ENCODE measurements around the gene PIF1. TPM values are rescaled to one million over a fixed set of nuclear protein-coding genes. Genes with fewer than 3 reads are reported as not detected.

Gene PIF1
- total RNA-seq, 2 donors from 2014 or later = 1.1 to 9.0 TPM

- ATAC-seq (ENCODE audit: insufficient number of reproducible peaks, low FRiP score, low read depth) (no peak), DNase-seq (ENCODE audit: low spot score) (no peak)
- no peak overlapping the region for H3K4me3 ChIP-seq
- no peaks in the 10 kb centered on the region for H3K9me3 ChIP-seq
- no peak for TF ChIP-seq CTCF (IDR thresholded peaks at IDR 0.05)
- H3K27ac ChIP-seq = no peak overlapping the region
- H3K4me1 ChIP-seq (ENCODE audit: control insufficient read depth in 1 of 2, low read depth in 2 of 2) = no peaks in the 10 kb centered on the region
- no peaks in the 10 kb centered on the region for H3K27me3 ChIP-seq (replicated peaks; ENCODE audit: insufficient read depth)
- H3K36me3 ChIP-seq = no peaks in the 10 kb centered on the region
Measured at GRCh38 chr15:64792282-64792681, 33.2 kb downstream of the PIF1 start.

- Histone ChIP-seq H3K27me3 (replicated peaks; ENCODE audit: insufficient read depth) (no peaks in the 10 kb centered on the region), H3K27ac (no peak overlapping the region), H3K4me3 (no peak overlapping the region), H3K4me1 (ENCODE audit: control insufficient read depth in 1 of 2, low read depth in 2 of 2) (no peaks in the 10 kb centered on the region), H3K9me3 (no peaks in the 10 kb centered on the region), H3K36me3 (no peaks in the 10 kb centered on the region)
- ATAC-seq (ENCODE audit: insufficient number of reproducible peaks, low FRiP score, low read depth) = no peak
- no peak for DNase-seq (ENCODE audit: low spot score)
- no peak for TF ChIP-seq CTCF (IDR thresholded peaks at IDR 0.05)
Measured at GRCh38 chr15:64791401-64791800, 34.0 kb downstream of the PIF1 start.

- H3K27me3 ChIP-seq (replicated peaks; ENCODE audit: insufficient read depth) = no peaks in the 10 kb centered on the region
- DNase-seq (ENCODE audit: low spot score) = no peak
- ATAC-seq (ENCODE audit: insufficient number of reproducible peaks, low FRiP score, low read depth) = no peak
- no peaks in the 10 kb centered on the region for H3K36me3 ChIP-seq
- TF ChIP-seq CTCF (IDR thresholded peaks at IDR 0.05) = no peak
- no peaks in the 10 kb centered on the region for H3K9me3 ChIP-seq
- no peak overlapping the region for H3K27ac ChIP-seq
- H3K4me3 ChIP-seq = no peak overlapping the region
- H3K4me1 ChIP-seq (ENCODE audit: control insufficient read depth in 1 of 2, low read depth in 2 of 2) = no peaks in the 10 kb centered on the region
Measured at GRCh38 chr15:64783796-64784195, 41.7 kb downstream of the PIF1 start.

- H3K9me3 ChIP-seq = no peaks in the 10 kb centered on the region
- H3K27me3 ChIP-seq (replicated peaks; ENCODE audit: insufficient read depth) = no peaks in the 10 kb centered on the region
- no peak overlapping the region for H3K4me3 ChIP-seq
- DNase-seq (ENCODE audit: low spot score) (no peak), ATAC-seq (ENCODE audit: insufficient number of reproducible peaks, low FRiP score, low read depth) (no peak)
- H3K27ac ChIP-seq = no peak overlapping the region
- H3K4me1 ChIP-seq (ENCODE audit: control insufficient read depth in 1 of 2, low read depth in 2 of 2) = no peaks in the 10 kb centered on the region
- H3K36me3 ChIP-seq = no peaks in the 10 kb centered on the region
- TF ChIP-seq CTCF (IDR thresholded peaks at IDR 0.05) = no peak
Measured at GRCh38 chr15:64782751-64783150, 42.7 kb downstream of the PIF1 start.

- no peak for ATAC-seq (ENCODE audit: insufficient number of reproducible peaks, low FRiP score, low read depth)
- no peaks in the 10 kb centered on the region for H3K9me3 ChIP-seq
- TF ChIP-seq CTCF (IDR thresholded peaks at IDR 0.05) = no peak
- DNase-seq (ENCODE audit: low spot score) = no peak
- H3K27me3 ChIP-seq (replicated peaks; ENCODE audit: insufficient read depth) = no peaks in the 10 kb centered on the region
- no peak overlapping the region for H3K27ac ChIP-seq
- peaks cover 0 to 3% of the 10 kb centered on the region in 2 donors for H3K4me1 ChIP-seq (ENCODE audit: control insufficient read depth in 1 of 2, low read depth in 2 of 2)
- H3K36me3 ChIP-seq = no peaks in the 10 kb centered on the region
- H3K4me3 ChIP-seq = no peak overlapping the region
Measured at GRCh38 chr15:64781299-64781698, 44.1 kb downstream of the PIF1 start.
